Fibroblast of the conjunctiva (primary cell): ENCODE data around the gene BZW2.
"Not testable (repeated sequence)": the region's sequence is repeated elsewhere in the genome, so short reads cannot be mapped to it uniquely, and the experiment has no call there.

Source experiments
- DNase-seq: peaks from one replicate; pipeline ENCODE4 v3.0.0-alpha.2; 2010; ENCODE audit warnings: low read depth

Gene BZW2

DNA sequence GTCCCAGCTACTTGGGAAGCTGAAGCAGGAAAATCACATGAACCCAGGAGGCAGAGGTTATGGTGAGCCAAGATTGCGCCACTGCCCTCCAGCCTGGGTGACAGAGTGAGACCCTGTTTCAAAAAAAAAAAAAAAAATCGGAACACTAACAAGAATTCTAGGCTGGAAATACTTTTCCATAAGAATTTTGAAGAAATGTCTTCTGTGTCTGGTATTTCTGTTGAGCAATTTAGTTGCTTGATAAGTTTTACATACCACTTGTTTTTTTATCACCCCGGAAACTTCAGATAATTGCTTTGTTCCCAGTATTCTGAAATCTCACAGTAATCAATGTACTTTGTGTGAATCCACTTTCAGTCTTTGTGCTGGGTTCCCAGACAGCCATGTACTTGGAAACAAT, 25.8 kb downstream of the BZW2 start:
- no peak for DNase-seq

DNA sequence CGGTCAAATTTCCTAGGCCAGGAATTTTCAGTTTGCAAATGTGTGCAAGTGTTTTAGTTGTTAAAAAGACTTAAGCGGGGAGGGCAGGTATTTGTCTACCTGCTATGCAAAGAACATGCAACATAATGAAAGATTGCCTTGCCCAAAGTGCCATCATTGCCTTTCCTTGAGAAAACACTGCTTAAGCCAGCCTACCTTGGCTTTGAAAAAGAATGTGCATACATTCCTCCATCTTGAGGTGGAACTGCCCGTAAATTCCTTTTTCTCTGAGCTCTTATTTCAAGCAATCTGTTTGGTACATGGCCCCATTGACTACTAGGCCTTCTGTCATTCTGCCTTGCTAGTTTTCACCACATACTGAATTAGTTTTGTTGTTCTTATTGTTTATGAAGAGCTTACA, 29.3 kb downstream of the BZW2 start:
- no peak for DNase-seq

DNA sequence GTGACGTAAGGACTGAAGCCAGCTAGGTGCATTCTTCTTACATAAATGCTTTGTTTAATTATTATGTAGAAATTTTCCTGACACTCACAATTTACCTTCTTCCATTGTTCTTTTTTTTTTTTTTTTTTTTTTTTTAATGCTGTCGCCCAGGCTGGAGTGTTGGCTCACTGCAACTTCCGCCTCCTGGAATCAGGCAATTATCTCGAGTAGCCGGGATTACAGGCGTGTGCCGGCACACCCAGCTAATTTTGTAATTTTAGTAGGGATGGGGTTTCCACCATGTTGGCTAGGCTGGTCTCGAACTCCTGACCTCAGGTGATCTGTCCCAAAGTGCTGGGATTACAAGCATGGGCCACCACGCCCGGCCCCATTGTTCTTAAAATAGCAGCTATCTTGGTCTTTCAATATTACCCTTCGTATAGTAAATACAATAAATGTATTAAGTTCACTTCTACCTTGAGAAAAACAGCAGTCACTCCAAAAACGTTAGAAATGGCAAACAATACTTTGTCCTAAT, 32.1 kb downstream of the BZW2 start:
- DNase-seq, result no peak

DNA sequence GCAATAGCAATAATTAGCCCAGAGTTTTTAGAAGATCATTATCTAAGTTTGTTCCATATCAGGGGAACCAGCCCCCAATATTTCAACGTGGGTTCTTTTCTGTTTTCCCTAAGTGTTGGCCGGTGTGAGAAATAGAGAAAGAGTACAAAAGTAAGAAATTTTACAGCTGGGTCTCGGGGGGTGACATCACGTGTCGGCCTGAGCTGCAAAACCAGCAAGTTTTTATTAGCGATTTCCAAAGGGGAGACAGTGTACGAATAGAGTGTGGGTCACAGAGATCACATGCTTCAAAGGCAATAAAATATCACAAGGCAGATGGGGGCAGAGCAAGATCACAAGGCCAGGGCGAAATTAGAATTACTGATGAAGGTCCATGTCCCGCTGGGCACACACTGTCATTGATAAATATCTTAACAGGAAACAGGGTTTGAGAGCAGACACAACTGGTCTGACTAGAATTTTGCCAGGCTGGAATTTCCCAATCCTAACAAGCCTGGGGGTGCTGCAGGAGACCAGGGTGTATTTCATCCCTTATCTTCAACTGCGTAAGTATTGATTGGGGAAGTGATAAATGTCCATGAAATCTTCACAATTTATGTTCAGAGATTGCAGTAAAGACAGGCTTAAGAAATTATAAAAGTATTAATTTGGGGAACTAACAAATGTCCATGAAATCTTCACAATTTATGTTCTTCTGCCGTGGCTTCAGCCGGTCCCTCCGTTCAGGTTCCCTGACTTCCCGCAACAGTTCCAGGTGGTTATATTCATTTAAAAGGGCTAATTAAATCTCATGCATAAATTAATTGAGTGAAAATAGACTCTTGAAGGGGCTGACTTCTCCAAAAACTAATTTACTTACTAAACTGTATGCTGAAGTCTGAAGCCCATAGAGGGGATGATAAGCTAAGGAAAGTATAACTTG, 32.9 kb downstream of the BZW2 start:
- DNase-seq, result not testable (repeated sequence)

DNA sequence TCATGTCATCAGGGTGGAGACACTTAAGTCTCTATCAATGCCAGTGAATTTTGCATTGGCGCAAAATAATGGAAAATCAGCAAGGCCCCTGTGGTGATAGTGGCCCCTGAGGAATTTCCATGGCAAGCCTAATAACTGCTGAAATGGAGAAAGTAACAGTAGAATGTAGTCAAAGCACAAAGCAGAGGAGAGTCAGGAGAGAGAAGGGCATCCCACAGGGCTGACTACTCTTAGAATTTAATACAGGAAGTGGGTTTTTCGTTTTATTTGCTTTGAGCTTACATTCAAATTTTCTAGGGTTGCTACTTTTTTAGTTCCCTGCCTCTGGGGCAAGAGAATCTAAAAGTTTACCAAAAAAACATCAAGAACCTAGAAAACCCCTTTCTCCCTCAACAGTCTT, 39.0 kb downstream of the BZW2 start:
- DNase-seq, result no peak

DNA sequence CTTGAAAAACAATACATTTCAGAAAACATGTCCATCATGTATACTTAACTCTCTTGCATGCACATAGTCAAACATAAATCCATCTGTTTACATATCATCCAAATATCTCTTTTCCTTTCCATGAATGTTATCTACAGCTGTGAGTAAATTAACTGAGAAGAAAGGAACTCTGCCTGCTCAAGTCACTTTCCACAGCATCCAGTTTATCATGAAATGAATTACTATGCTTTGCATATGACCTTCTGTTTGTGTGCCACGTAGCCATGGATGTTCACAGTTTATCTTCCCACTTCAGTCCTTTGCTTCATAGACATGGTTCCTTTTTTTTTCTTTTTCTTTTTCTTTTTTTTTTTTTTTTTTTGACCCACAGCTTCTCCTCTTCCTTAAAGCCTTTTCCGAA, 39.6 kb downstream of the BZW2 start:
- no peak for DNase-seq

DNA sequence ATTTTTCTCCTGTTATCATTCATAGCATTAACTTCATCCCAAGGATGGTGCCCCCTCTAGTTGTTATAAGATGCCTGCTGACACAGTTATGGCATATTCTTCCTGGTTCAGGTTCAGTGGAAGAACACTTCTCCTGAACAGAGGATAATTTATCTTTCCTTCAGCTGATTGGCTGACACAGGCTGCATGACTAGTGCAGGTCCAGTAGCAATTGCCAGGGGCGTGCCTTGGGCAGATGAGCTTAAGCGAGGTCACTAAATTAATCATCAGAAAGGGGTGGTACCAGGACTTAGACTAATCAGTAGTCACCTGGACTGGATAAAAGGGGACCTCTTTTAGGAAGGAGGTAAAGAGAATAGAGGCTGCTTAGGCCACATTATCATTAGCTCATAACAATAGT, 42.3 kb downstream of the BZW2 start:
- no peak for DNase-seq

DNA sequence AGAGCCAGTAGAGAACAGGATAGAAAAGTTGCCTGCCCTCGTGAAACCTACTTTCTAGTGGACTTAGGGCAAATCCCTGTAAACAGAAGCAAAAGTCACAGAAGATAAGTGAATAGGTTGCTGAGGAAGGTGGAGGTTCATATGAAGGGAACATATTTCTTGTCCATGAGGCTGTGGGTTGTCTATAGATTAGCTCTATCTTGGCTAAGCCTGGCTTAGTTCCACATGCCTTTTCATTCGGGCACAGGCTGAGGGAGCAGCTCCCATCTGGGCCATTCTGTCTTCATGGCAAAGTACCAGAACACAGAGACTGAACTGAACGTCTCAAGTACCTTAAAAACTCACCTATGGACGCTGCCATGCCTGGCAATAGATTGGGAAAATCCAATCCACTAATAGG, 45.3 kb downstream of the BZW2 start:
- DNase-seq, result no peak

DNA sequence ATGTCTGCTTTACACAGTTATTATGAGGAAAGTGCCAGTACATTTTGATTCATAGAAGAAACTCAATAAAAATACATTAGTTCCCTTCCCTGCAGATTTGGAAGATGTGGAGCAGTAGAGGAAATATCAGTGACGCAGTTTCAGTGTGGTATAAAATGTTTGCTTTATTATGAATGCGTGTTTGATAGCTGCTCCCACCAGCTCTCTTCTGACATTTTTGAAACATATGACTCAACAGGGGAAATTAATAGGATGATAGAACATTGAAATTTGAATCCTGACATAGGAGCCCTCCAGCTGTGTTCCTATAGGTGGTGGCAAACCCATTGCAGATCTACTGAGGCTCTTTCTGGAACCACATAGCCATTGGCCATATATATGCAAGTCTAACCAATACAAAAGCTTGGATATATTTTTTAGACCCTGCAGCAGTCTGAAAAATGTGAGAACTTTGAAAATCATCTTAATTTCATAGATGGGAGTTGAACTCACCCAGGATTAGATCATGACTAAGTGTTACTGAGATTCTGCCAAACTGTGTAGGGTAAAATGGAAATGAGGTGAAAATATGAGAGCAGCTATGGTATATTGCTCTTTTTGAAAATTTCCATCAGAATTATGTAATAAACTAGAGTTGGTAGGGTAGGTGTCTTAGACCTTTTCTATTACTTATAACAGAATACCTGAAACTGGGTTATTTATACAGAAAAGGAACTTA, 47.8 kb downstream of the BZW2 start:
- no peak for DNase-seq

DNA sequence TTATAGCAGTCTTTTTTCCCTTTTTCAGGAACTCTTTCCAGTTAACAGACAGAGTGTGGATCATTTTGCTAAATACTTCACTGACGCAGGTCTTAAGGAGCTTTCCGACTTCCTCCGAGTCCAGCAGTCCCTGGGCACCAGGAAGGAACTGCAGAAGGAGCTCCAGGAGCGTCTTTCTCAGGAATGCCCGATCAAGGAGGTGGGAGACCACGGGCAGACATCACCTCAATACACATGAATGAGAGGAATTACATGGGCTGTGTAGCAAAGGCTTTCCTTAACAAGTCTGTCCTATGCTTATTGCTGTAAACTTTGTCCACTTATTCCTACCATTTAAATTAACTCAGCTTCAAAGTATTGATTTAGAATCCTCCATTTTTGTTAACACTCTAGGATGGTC, 48.8 kb downstream of the BZW2 start:
- no peak for DNase-seq

DNA sequence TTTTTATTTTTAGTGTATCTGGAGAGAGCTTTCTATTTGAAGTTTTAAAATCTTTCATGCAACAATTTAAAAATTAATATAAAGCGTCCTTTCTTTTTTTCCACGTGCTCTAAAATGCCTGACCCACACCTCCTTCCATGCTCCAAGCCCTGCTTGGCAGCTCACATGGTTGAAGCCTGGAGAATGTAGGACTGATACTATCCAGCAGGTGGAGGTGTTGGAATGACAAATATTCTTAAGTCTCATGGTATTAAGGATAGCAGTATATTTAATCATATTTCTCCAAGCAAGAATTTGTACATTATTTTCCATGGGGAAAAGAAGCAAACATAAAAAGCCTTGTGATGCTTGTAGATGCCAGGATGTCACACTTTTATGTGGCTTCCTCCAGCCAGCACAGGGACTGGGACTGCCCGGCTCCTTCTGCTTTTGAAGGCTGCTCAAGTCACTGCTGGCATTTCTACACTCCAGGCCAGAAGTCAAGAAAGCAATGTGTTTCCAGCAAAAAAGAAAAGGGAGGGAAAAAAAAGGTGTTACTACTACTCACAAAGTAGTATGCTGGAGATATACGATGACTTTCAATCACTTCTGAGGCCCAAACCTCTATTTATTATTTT, 49.7 kb downstream of the BZW2 start:
- peak; percentile 20 for DNase-seq

DNA sequence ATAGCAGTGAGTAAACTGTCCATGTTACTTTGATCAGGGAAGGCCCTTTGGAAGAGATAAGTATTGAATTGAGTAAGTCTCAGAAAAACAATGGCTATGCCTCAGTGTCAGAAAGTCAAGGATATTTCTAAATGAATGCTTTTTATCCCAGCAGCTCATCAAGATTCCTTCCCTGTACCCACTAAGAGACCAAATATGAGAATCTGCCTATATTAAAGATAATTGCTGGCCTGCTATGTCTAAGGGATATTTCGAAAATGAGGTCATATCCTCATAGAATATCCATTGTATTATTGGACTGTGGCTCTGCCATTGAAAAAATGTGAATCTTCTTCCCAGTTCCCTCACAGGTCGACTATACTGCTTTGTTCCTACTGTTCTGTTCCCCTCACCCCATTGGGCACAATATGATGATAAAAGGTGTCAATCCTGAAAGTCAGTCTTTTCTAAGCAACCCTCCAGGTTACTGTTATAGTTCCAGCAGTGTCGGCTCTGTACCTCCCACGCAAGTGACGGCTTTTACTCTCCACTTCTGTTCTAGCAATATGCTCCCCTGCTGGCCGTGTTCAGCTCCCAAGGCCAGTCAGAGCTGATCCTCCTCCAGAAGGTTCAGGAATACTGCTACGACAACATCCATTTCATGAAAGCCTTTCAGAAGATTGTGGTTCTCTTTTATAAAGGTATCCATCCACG, 51.7 kb downstream of the BZW2 start:
- DNase-seq, result no peak

DNA sequence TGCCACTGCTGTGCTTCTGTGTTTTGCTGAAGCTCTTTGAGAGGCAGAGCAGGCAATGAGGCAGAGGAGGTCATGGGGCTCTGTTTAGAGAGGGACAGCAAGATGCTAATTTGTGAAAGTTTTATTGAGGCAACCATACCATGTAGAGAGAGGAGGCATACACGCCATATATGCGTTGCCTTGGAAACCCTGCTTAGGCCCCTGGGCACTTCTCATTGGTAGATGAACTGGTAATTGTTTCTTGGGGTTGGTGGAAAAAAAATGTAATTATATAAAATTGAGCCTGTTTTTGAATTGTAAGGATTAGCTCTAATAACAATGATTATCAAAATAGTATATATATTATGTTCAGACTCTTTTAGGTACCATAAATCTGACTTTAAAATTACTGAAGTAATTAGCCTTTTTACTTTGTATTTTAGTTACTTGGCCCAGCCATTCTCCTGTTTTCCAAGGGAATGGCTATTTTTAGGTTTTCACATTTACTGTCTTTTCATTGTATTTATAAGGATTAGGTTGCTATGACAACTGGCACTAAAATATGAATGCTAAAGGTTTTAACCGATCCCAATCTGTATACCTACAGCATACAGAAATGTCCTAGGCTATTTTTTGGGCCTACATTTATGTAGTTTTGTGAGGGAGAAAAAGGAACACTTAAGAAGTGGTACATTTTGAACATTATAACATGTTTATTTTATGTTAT, 52.4 kb downstream of the BZW2 start:
- DNase-seq, result no peak

DNA sequence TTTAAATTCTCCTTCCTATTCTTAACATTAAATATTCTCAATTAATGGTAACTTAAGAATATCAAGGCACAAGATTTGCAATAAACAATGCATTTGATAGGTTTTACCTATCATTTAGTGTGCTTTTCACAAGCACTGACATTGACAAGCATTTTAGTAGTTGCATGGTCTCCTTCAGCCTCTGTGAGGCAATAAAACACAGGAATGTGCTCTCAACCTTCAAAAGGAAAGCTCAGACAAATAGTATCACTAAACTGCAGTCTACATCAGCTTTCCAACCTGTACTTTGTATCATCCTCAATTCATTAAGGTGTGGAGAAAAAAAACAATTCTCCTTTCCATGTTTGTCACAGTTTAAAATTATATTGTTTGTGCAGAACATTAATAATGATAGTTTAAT, 56.5 kb downstream of the BZW2 start:
- no peak for DNase-seq

DNA sequence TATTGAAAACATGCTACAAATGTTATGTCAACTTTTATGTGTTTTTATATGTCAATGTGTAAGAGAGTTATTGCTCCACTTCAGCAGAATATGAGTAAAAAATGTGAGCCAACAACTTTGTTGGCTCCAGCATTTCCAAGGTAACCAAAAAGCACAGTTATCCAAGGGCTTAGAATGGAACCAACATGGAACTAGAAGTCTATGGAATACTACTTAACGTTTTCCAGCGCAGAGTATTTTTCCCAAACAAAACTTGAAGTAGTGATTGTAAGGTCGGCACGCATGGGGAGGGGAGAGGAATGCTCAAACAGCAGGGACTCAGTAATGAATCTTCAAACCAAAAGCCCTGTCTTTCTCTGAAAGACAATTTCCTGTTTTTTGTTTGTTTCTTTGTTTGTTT, 62.5 kb downstream of the BZW2 start:
- DNase-seq, result no peak

DNA sequence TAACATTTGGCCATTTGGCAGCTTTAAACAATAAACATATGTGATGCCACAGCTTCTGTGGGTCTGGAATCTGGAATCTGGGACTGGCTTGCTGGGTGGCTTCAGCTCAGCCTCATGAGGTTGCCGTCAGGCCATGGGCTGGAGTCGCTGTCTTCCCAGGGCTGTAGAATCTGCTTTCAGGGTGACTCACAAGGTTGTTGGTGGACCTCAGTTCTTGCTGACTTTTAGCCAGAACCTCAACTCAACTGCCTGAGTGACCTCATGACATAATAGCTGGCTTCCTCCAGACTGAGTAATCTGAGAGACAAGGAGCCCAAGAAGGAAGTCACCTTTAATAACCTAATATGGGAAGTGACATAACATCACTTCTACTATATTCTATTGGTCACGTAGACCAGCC, 63.0 kb downstream of the BZW2 start:
- DNase-seq, result peak; percentile 55

DNA sequence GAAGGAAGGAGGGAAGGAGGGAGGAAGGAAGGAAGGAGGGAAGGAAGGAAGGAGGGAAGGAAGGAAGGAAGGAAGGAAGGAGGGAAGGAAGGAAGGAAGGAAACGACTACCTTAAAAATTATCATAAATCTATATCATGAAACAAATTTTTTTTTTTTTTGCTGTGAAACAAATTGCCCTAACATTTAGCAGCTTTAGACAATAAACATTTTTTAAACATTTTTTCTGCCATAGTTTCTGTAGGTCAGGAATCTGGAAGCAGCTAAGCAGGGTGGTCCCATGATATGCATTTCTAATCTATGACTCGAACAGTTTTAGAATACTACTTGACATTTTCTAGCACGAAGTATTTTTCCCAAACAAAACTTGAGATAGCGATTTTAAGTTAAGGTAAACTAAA, 64.7 kb downstream of the BZW2 start:
- no peak for DNase-seq

DNA sequence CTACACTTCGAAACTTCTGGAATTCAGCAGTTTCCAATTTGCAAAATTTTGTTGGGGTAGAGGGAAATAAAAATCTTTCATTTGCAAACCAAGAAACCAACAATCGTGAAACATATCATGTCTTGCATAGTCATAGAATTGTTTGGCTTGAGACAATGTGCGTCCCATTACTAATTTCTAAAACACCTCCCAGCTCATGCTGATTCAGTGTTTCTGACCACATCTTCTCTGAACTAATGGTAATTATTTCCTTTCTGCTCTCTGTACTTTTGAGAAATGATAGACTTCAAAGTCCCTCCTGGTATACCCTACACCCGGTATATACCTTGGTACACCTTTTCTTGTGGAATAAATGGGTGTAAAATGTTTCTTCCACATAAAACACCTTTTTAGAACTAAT, 65.7 kb downstream of the BZW2 start:
- DNase-seq, result no peak

DNA sequence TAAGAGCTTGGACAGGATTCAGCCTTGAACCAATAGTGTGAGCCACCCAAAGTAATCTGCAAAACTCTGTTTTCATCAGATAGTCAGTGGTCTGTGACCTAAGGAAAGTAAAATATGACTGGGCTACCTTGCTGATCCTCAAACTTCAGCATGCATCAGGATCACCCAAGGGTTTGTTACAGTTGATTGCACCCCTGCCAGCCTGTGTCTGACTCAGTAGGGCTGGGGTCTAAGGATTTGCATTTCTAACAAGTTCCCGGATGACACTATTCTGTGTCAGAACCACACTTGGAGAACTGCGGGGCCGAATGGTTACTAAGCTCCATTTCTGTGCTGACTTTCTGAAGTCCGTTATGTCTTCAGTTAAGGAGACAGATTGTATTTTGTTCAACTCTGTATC, 66.9 kb downstream of the BZW2 start:
- no peak for DNase-seq

DNA sequence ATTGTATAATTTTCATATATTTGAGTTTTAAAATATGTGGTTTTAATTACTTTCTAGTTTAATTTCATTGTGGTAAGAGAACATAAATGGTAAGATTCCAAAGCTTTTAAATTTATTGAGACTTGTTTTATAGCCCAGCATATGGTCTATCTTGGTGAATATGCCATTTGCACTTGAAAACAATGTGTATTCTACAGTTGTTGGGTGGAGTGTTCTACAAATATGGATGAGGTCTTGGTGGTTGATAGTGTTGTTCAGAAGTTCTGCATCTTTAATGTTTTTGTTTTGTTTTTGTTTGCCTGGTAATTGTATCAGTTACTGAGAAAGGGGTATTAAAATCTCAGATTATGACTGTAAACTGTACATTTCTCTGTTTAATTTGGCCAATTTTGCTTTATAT, 69.9 kb downstream of the BZW2 start:
- DNase-seq, result no peak

DNA sequence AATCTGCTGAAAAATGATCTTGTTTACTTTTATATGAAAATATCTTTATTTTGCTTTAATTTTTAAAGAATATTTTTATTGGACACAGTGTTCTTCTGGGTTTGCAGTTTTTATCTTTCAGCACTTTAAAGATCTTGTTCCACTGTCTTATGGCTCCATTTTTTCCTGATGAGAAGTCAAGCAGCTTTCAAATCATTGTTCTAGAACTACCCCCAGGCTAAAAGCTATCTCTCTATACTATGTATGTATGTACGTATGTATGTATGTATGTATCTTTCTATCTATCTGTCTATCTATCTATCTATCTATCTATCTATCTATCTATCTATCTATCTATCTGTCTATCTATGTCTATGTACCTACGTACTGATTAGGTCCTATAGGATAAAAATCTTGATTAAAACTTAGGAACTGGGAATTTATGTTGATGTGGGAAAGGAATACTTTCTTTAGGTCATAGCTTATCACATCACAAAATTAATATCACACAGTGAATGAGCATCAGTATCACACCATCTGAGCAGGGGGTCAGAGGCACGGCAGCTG, 72.2 kb downstream of the BZW2 start:
- no peak for DNase-seq
